ENCODE results near the gene B3GNT4.

Gene B3GNT4

DNA sequence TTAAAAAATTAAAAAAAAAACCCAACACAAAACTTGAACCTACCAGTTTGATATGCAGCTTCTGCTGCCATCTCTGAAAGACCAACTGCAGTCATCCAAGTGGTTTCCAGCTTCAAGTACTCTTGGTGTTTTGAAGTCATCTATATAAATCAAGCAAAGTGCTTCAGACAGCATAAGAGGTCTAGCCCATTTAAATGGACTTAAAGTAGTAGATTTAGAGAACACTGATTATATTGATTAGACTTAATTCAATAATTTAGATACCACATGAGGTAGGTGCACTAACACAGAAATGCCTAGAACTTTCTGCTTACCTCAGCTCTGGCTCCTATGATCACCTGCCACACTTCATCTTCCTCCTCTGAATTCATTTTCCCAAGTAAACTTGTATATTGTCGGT lies 12.9 kb downstream of the B3GNT4 start:
- DNase-seq (ENCODE audit: low spot score): no peak
- H3K4me3 ChIP-seq: no peak overlapping the region
- no peak overlapping the region for H3K27ac ChIP-seq
- TF ChIP-seq, protein P1, sequence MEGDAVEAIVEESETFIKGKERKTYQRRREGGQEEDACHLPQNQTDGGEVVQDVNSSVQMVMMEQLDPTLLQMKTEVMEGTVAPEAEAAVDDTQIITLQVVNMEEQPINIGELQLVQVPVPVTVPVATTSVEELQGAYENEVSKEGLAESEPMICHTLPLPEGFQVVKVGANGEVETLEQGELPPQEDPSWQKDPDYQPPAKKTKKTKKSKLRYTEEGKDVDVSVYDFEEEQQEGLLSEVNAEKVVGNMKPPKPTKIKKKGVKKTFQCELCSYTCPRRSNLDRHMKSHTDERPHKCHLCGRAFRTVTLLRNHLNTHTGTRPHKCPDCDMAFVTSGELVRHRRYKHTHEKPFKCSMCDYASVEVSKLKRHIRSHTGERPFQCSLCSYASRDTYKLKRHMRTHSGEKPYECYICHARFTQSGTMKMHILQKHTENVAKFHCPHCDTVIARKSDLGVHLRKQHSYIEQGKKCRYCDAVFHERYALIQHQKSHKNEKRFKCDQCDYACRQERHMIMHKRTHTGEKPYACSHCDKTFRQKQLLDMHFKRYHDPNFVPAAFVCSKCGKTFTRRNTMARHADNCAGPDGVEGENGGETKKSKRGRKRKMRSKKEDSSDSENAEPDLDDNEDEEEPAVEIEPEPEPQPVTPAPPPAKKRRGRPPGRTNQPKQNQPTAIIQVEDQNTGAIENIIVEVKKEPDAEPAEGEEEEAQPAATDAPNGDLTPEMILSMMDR (IDR thresholded peaks at IDR 0.05): no peak

- peak within 1 kb of the TSS; percentile 80 for H3K4me3 ChIP-seq
- H3K27ac ChIP-seq: peak within 1 kb of the TSS; percentile 92 to 95
- DNase-seq (ENCODE audit: low spot score): peak; percentile 100
- TF ChIP-seq, protein P1 (IDR thresholded peaks at IDR 0.05): no peak
These were observed 22.3 kb downstream of the B3GNT4 start, which contains the start of gene DIABLO for GRCh38 chr12:122225683-122226365. DIABLO (minus strand) TSS chr12:122226052; CDS start chr12:122226014, 38 bp downstream.

- peak overlapping the region; percentile 66 for H3K4me3 ChIP-seq
- peak overlapping the region in 1 of 2 donors; percentile 71 for H3K27ac ChIP-seq
- no peak for DNase-seq (ENCODE audit: low spot score)
- TF ChIP-seq, protein P1 (IDR thresholded peaks at IDR 0.05): no peak
These were observed 23.0 kb downstream of the B3GNT4 start for GRCh38 chr12:122226366-122227125.

GRCh38 chr12:122227341-122227740 lies 23.8 kb downstream of the B3GNT4 start:
- Histone ChIP-seq H3K27ac (no peak overlapping the region), H3K4me3 (no peak overlapping the region)
- no peak for DNase-seq (ENCODE audit: low spot score)
- TF ChIP-seq, protein P1 (IDR thresholded peaks at IDR 0.05): no peak

DNA sequence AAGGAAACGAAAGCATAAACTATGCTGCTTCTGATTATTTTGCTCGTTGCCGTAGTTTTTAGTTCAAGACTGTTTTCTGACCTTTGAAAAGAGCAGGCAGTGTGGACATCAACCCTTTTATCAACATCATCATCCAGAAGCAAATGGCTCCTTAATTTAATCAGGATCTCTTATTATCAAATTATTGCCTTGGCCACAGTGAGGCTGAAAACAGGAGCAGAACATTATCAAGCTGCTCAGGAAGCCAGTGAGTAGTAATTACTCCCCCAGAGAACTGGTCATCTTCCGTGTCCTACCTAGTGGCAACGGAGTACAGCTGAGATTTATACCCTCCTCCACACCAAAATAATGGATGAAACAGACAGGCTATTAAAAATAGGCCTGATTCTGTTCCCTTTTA lies 24.6 kb downstream of the B3GNT4 start:
- H3K27ac ChIP-seq: no peak overlapping the region
- H3K4me3 ChIP-seq: no peak overlapping the region
- TF ChIP-seq, protein P1 (IDR thresholded peaks at IDR 0.05): no peak
- no peak for DNase-seq (ENCODE audit: low spot score)

- Histone ChIP-seq H3K4me3 (no peak overlapping the region), H3K27ac (no peak overlapping the region)
- DNase-seq (ENCODE audit: low spot score): no peak
- TF ChIP-seq, protein P1 (IDR thresholded peaks at IDR 0.05): no peak
These were observed 27.3 kb downstream of the B3GNT4 start for GRCh38 chr12:122230798-122231197.
